Neural cell (in vitro differentiated cells): Measurements from ENCODE around the gene SPON1. TPM values are rescaled to one million over a fixed set of nuclear protein-coding genes. Genes with fewer than 3 reads are reported as not detected.

Experiments
- H2AFZ ChIP-seq: fragments of 200-600, 300-800 bp; sonication (generic), shearing (Covaris generic); 2 replicates; pipeline ENCODE4 v1.6.0; 2014; ENCODE audit warnings: low read depth, mild to moderate bottlenecking, antibody characterized with exemption, low read length, moderate library complexity
- H3F3A ChIP-seq: fragments of 200-600 bp; shearing (Covaris generic); 2 replicates; pipeline ENCODE4 v1.6.1; 2016; ENCODE audit warnings: mild to moderate bottlenecking, moderate library complexity, mixed read lengths, antibody characterized with exemption, low read length; ENCODE audit not compliant: insufficient read depth, poor library complexity, severe bottlenecking
- H3K27ac ChIP-seq: fragments of 200-600, 300-800 bp; sonication (generic), shearing (Covaris generic); 2 replicates; pipeline ENCODE4 v1.5.1; 2014; ENCODE audit warnings: mild to moderate bottlenecking, low read length, moderate library complexity
- H3K27me3 ChIP-seq: fragments of 300-800, 200-600 bp; sonication (generic), shearing (Covaris generic); 2 replicates; pipeline ENCODE4 v1.6.0; 2014; ENCODE audit warnings: mild to moderate bottlenecking, low read depth, low read length, moderate library complexity; ENCODE audit not compliant: insufficient read depth
- H3K36me3 ChIP-seq: fragments of 300-800, 200-600 bp; sonication (generic), shearing (Covaris generic); 2 replicates; pipeline ENCODE4 v1.5.1; 2014; ENCODE audit warnings: mild to moderate bottlenecking, antibody characterized with exemption, low read length, moderate library complexity; ENCODE audit not compliant: insufficient read depth
- H3K4me2 ChIP-seq: fragments of 300-800, 200-600 bp; sonication (generic), shearing (Covaris generic); 2 replicates; pipeline ENCODE4 v1.6.0; 2014; ENCODE audit warnings: mild to moderate bottlenecking, low read length
- H3K4me3 ChIP-seq: fragments of 300-800, 200-600 bp; sonication (generic), shearing (Covaris generic); 2 replicates; pipeline ENCODE4 v1.5.1; 2014; ENCODE audit warnings: mild to moderate bottlenecking, low read length, moderate library complexity
- H3K79me2 ChIP-seq: fragments of 200-600 bp; shearing (Covaris generic); replicated peaks from 2 replicates; pipeline ENCODE4 v1.6.0; 2014; ENCODE audit warnings: mild to moderate bottlenecking, low read length, moderate library complexity; ENCODE audit not compliant: insufficient read depth
- H3K9ac ChIP-seq: fragments of 300-800, 200-600 bp; sonication (generic), shearing (Covaris generic); 2 replicates; pipeline ENCODE4 v1.6.1; 2016; ENCODE audit warnings: mild to moderate bottlenecking, low read length, mixed read lengths
- H3K9me2 ChIP-seq: fragments of 200-600 bp; shearing (Covaris generic); 2 replicates; pipeline ENCODE4 v1.6.1; 2016; ENCODE audit warnings: mild to moderate bottlenecking, low read length, mixed read lengths; ENCODE audit not compliant: insufficient read depth
- H3K9me3 ChIP-seq: fragments of 200-600, 300-800 bp; sonication (generic), shearing (Covaris generic); 2 replicates; pipeline ENCODE4 v1.6.1; 2016; ENCODE audit warnings: mild to moderate bottlenecking, mixed run types, low read length, moderate library complexity, mixed read lengths
- H4K20me1 ChIP-seq: fragments of 200-600 bp; shearing (Covaris generic); 2 replicates; pipeline ENCODE4 v1.6.1; 2016; ENCODE audit warnings: mild to moderate bottlenecking, mixed run types; ENCODE audit not compliant: insufficient read depth
- CTCF ChIP-seq: fragments of 450-650 bp; IDR thresholded peaks from 2 replicates; pipeline ENCODE4 v1.5.1; 2014; ENCODE audit warnings: antibody characterized with exemption, mild to moderate bottlenecking, moderate library complexity; ENCODE audit not compliant: poor library complexity, severe bottlenecking
- EP300 ChIP-seq: fragments of 450-650 bp; conservative IDR thresholded peaks from 2 replicates; pipeline ENCODE4 v1.6.1; 2014; ENCODE audit warnings: antibody characterized with exemption, mild to moderate bottlenecking, moderate library complexity; ENCODE audit not compliant: poor library complexity, severe bottlenecking
- EZH2 ChIP-seq: fragments of 200-600, 300-800 bp; shearing (Covaris generic), sonication (generic); IDR thresholded peaks from 2 replicates; pipeline ENCODE4 v1.6.1; 2014; ENCODE audit warnings: antibody characterized with exemption, low read length, borderline replicate concordance, mild to moderate bottlenecking; ENCODE audit not compliant: insufficient read depth, poor library complexity, severe bottlenecking
- MXI1 ChIP-seq: fragments of 450-650 bp; conservative IDR thresholded peaks from 2 replicates; pipeline ENCODE4 v1.6.1; 2014; ENCODE audit warnings: antibody characterized with exemption, mild to moderate bottlenecking; ENCODE audit not compliant: poor library complexity, severe bottlenecking
- POLR2AphosphoS5 ChIP-seq: IDR thresholded peaks from 2 replicates; pipeline ENCODE4 v1.6.1; 2012
- RAD21 ChIP-seq: fragments of 450-650 bp; conservative IDR thresholded peaks from 2 replicates; pipeline ENCODE4 v1.6.1; 2014; ENCODE audit warnings: antibody characterized with exemption, mild to moderate bottlenecking, moderate library complexity
- REST ChIP-seq: IDR thresholded peaks from 2 replicates; pipeline ENCODE4 v1.6.1; 2012; ENCODE audit warnings: borderline replicate concordance
- SMC3 ChIP-seq: fragments of 450-650 bp; conservative IDR thresholded peaks from 2 replicates; pipeline ENCODE4 v1.6.1; 2014; ENCODE audit warnings: antibody characterized with exemption, mild to moderate bottlenecking, moderate library complexity; ENCODE audit not compliant: poor library complexity
- TAF1 ChIP-seq: IDR thresholded peaks from 2 replicates; pipeline ENCODE4 v1.6.1; 2012; ENCODE audit warnings: low read depth
- polyA plus RNA-seq: library from polyadenylated mRNA; depleted of rRNA; stranded (reverse); fragments of >200 nt; gene quantifications from 2 replicates; pipeline ENCODE4 v1.2.3, GENCODE V29; 2014

The SPON1 gene
- polyA plus RNA-seq, 1 donor from 2014 or later: 0.66 TPM

- TF ChIP-seq RAD21 (no peak), EP300 (no peak), EZH2 (no peak), TAF1 (no peak), REST (no peak), CTCF (no peak), SMC3 (no peak), MXI1 (no peak), POLR2AphosphoS5 (no peak)
- no peaks in the 10 kb centered on the region for H4K20me1 ChIP-seq
- H3K9me2 ChIP-seq: no peaks in the 10 kb centered on the region
- H3K27ac ChIP-seq: no peak overlapping the region
- no peaks in the 10 kb centered on the region for H3K27me3 ChIP-seq
- H2AFZ ChIP-seq: no peak overlapping the region
- H3K4me2 ChIP-seq: no peak overlapping the region
- no peaks in the 10 kb centered on the region for H3K9me3 ChIP-seq
- H3K4me3 ChIP-seq: no peak overlapping the region
- no peaks in the 10 kb centered on the region for H3F3A ChIP-seq
- no peaks in the 10 kb centered on the region for H3K79me2 ChIP-seq
- no peaks in the 10 kb centered on the region for H3K36me3 ChIP-seq
- no peak overlapping the region for H3K9ac ChIP-seq
These were observed 148.1 kb downstream of the SPON1 start for GRCh38 chr11:14110629-14111028.

GRCh38 chr11:14111496-14111895 lies 149.0 kb downstream of the SPON1 start:
- H3K27ac ChIP-seq: no peak overlapping the region
- no peaks in the 10 kb centered on the region for H3K79me2 ChIP-seq
- H2AFZ ChIP-seq: no peak overlapping the region
- no peaks in the 10 kb centered on the region for H3K9me2 ChIP-seq
- H3K36me3 ChIP-seq: no peaks in the 10 kb centered on the region
- TF ChIP-seq SMC3 (no peak), EZH2 (no peak), REST (no peak), EP300 (no peak), TAF1 (no peak), RAD21 (no peak), CTCF (no peak), MXI1 (no peak), POLR2AphosphoS5 (no peak)
- H3K9me3 ChIP-seq: no peaks in the 10 kb centered on the region
- no peak overlapping the region for H3K4me3 ChIP-seq
- H3K4me2 ChIP-seq: no peak overlapping the region
- H4K20me1 ChIP-seq: no peaks in the 10 kb centered on the region
- H3K9ac ChIP-seq: no peak overlapping the region
- H3K27me3 ChIP-seq: no peaks in the 10 kb centered on the region
- no peaks in the 10 kb centered on the region for H3F3A ChIP-seq
